ENCODE results near the gene FGL2. TPM values are rescaled to one million over a fixed set of nuclear protein-coding genes. Genes with fewer than 3 reads are reported as not detected.
"Not testable (repeated sequence)": the region's sequence is repeated elsewhere in the genome, so short reads cannot be mapped to it uniquely, and the experiment has no call there.

Gene FGL2
- total RNA-seq, 1 donor from 2014 or later: not detected

GRCh38 chr7:77226357-77226839 is 26.8 kb upstream of the FGL2 start:
- TF ChIP-seq, protein P1, sequence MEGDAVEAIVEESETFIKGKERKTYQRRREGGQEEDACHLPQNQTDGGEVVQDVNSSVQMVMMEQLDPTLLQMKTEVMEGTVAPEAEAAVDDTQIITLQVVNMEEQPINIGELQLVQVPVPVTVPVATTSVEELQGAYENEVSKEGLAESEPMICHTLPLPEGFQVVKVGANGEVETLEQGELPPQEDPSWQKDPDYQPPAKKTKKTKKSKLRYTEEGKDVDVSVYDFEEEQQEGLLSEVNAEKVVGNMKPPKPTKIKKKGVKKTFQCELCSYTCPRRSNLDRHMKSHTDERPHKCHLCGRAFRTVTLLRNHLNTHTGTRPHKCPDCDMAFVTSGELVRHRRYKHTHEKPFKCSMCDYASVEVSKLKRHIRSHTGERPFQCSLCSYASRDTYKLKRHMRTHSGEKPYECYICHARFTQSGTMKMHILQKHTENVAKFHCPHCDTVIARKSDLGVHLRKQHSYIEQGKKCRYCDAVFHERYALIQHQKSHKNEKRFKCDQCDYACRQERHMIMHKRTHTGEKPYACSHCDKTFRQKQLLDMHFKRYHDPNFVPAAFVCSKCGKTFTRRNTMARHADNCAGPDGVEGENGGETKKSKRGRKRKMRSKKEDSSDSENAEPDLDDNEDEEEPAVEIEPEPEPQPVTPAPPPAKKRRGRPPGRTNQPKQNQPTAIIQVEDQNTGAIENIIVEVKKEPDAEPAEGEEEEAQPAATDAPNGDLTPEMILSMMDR (conservative IDR thresholded peaks at IDR 0.05; ENCODE audit: low read depth, low read length): no peak
- H3K4me3 ChIP-seq (ENCODE audit: low read depth, low read length): no peak overlapping the region
- no peak for DNase-seq (ENCODE audit: low read depth)

DNA sequence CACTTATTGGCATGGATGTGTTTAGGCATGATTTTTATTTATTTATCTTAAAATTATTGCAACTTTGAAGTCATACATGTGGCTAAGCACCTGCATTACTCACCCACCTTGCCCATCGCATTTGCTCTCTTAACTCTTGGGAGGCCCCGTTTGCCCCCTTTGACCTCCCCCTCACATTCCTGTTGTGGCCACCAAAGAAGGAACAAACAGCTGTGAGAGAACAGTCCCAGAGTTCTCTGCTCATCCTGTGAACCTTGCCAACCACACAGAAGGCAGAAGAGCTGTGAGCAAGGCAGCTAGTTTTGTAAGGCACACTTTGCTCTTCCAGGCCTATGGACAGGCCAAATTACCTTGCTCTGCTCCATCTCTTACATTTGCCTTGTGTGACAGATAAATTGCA is 23.6 kb upstream of the FGL2 start:
- H3K4me3 ChIP-seq (ENCODE audit: low read depth, low read length): no peak overlapping the region
- TF ChIP-seq, protein P1 (conservative IDR thresholded peaks at IDR 0.05; ENCODE audit: low read depth, low read length): no peak
- DNase-seq (ENCODE audit: low read depth): no peak

- TF ChIP-seq, protein P1 (conservative IDR thresholded peaks at IDR 0.05; ENCODE audit: low read depth, low read length): no peak
Measured at GRCh38 chr7:77222819-77223218, 23.2 kb upstream of the FGL2 start.

DNA sequence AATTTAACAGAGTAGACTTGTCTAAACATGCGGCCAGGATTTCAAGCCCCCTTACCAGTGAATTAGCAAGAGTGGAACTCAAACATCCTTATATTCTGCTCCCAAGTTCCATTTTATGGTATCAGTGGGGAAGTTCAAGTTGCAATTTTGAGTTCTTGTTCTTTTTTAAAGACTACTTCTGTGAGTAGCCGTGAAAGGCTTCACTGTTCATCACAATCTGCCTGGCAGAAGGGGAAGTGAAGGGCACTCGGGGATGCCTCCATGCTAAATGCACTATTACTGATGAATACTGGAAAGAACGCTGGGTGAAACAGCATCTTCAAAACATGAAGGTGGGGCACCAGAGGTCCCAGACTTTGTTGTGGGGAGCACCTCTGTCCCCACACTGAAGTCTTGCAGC is 22.4 kb upstream of the FGL2 start:
- no peak for DNase-seq (ENCODE audit: low read depth)
- no peak overlapping the region for H3K4me3 ChIP-seq (ENCODE audit: low read depth, low read length)
- TF ChIP-seq, protein P1 (conservative IDR thresholded peaks at IDR 0.05; ENCODE audit: low read depth, low read length): no peak

More at GRCh38 chr7:77222819-77223218, 23.2 kb upstream of the FGL2 start:
- no peak for DNase-seq (ENCODE audit: low read depth)
- no peak overlapping the region for H3K4me3 ChIP-seq (ENCODE audit: low read depth, low read length)

DNA sequence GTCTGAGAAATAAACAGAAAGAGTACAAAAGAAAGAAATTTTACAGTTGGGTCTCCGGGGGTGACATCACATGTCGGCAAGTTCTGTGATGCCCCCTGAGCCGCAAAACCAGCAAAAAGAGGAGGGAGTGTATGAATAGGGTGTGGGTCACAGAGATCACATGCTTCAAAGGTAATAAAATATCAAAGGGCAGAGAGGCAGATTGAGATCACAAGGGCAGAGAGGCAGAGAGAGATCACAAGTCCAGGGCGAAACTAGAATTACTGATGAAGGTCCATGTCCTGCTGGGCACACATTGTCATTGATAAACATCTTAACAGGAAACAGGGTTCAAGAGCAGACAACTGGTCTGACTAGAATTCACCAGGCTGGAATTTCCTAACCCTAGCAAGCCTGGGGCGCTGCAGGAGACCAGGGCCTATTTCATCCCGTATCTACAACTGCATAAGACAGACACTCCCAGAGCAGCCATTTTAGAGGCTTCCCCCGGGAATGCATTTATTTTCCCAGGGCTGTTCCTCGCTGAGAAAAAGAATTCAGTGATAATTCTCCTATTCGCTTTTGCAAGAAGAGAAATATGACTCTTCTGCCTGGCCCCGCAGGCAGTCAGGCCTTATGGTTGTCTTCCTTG is 20.2 kb upstream of the FGL2 start:
- H3K4me3 ChIP-seq (ENCODE audit: low read depth, low read length); DNase-seq (ENCODE audit: low read depth): not testable (repeated sequence)

GRCh38 chr7:77217474-77218185 is 18.0 kb upstream of the FGL2 start:
- DNase-seq (ENCODE audit: low read depth): no peak
- TF ChIP-seq, protein P1 (conservative IDR thresholded peaks at IDR 0.05; ENCODE audit: low read depth, low read length): no peak
- no peak overlapping the region for H3K4me3 ChIP-seq (ENCODE audit: low read depth, low read length)

DNA sequence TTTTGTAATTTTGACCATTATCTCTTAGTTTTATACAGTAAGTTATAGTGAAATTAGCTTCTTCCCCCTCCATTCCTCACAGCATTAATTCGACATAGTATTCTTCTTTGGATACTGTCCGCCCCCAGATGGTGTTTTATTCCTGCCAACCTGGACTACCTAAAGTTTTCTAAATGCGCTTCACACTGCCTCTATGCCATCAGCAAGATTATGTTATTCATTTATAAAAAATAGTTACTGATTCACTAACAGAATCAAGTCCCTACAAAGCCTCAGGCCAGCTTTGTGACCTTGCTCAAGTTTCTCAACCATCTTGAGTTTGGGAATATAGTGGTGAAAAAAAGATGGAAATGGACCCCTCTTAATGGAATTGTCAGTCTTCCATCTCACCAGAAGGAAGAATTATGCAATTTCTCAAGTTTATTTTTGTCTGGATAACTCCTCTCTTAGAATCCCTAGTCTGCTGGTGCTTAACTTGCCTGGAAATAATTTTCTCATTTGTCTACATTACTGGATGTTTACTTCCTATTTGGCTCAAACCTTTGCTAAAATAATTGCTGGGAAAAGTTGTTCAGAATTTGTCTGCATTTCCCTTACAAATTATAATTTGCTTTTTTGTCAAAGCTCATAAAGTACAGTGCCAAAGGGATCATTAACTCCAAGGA is 16.7 kb upstream of the FGL2 start:
- H3K4me3 ChIP-seq (ENCODE audit: low read depth, low read length): no peak overlapping the region
- TF ChIP-seq, protein P1 (conservative IDR thresholded peaks at IDR 0.05; ENCODE audit: low read depth, low read length): no peak
- DNase-seq (ENCODE audit: low read depth): peak; percentile 42
